ENCODE data around the gene KCNQ5.

DNA sequence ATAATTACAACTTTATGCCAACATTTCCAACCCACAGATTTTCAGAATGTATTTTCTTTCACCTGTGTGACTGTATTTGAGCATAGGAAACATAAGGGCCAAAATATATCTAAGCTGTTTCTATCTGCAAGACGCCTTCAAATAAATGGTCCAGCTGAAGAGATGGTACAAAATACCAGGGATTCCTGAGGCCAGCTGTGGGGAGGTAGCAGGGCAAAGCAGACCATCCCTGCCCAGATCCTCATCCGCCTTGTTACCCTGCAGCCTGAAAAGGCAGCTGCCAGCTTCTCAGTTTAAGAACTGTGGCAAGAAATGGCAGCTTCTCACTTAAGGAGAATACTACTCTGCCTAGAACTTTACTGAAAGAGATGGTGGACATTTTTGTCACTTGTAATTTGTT, 460.1 kb downstream of the KCNQ5 start:
- TF ChIP-seq, protein P1, sequence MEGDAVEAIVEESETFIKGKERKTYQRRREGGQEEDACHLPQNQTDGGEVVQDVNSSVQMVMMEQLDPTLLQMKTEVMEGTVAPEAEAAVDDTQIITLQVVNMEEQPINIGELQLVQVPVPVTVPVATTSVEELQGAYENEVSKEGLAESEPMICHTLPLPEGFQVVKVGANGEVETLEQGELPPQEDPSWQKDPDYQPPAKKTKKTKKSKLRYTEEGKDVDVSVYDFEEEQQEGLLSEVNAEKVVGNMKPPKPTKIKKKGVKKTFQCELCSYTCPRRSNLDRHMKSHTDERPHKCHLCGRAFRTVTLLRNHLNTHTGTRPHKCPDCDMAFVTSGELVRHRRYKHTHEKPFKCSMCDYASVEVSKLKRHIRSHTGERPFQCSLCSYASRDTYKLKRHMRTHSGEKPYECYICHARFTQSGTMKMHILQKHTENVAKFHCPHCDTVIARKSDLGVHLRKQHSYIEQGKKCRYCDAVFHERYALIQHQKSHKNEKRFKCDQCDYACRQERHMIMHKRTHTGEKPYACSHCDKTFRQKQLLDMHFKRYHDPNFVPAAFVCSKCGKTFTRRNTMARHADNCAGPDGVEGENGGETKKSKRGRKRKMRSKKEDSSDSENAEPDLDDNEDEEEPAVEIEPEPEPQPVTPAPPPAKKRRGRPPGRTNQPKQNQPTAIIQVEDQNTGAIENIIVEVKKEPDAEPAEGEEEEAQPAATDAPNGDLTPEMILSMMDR (IDR thresholded peaks at IDR 0.05; ENCODE audit: low read depth, low read length, poor library complexity, severe bottlenecking) = no peak
- TF ChIP-seq EZH2phosphoT487 (IDR thresholded peaks at IDR 0.05; ENCODE audit: borderline replicate concordance, low read length) = no peak

Data from DOHH2 (cell line).